ENCODE measurements around the gene SLC16A4. TPM values are rescaled to one million over a fixed set of nuclear protein-coding genes. Genes with fewer than 3 reads are reported as not detected.
"Not testable (repeated sequence)": the region's sequence is repeated elsewhere in the genome, so short reads cannot be mapped to it uniquely, and the experiment has no call there.

Gene SLC16A4
- total and polyA plus RNA-seq, 2 experiments from 2014 or later, result 0.94 to 1.6 TPM

- ATAC-seq, H3K9me3 Mint-ChIP-seq: not testable (repeated sequence)
These were observed 5.6 kb upstream of the SLC16A4 start for GRCh38 chr1:110396259-110396958.

GRCh38 chr1:110394493-110394820 is 3.6 kb upstream of the SLC16A4 start:
- ATAC-seq (no peak), DNase-seq (ENCODE audit: low spot score) (no peak)
- H3K36me3 Mint-ChIP-seq (ENCODE audit: low read depth), result peaks cover 33% of the 10 kb centered on the region
- no peak overlapping the region for H3K27ac ChIP-seq (ENCODE audit: low read depth)
- H3K4me2 ChIP-seq, result no peak overlapping the region
- no peak overlapping the region for H2AFZ ChIP-seq
- no peaks in the 10 kb centered on the region for H3F3A ChIP-seq (replicated peaks; ENCODE audit: low read depth)
- H3K27ac Mint-ChIP-seq, result no peak overlapping the region
- H3K4me3 Mint-ChIP-seq, result no peak overlapping the region
- no peak overlapping the region for H3K4me3 ChIP-seq
- H4K20me1 ChIP-seq (replicated peaks; ENCODE audit: insufficient read depth), result no peaks in the 10 kb centered on the region
- H3K9me2 ChIP-seq (ENCODE audit: insufficient read depth), result no peaks in the 10 kb centered on the region
- H3K4me1 Mint-ChIP-seq, result peaks cover 23% of the 10 kb centered on the region
- no peaks in the 10 kb centered on the region for H3K27me3 Mint-ChIP-seq (ENCODE audit: insufficient read depth, low read depth, poor library complexity)
- no peaks in the 10 kb centered on the region for H3K27me3 ChIP-seq (ENCODE audit: insufficient read depth)
- no peaks in the 10 kb centered on the region for H3K79me2 ChIP-seq (replicated peaks; ENCODE audit: insufficient read depth)
- H3K36me3 ChIP-seq (ENCODE audit: insufficient read depth), result no peaks in the 10 kb centered on the region
- H3K9me3 Mint-ChIP-seq, result peaks cover 8% of the 10 kb centered on the region; the same call in 2 of the 3 replicates
- H3K4me1 ChIP-seq (ENCODE audit: insufficient read depth), result peaks cover 20% of the 10 kb centered on the region
- TF ChIP-seq JUNB (IDR thresholded peaks at IDR 0.05; ENCODE audit: unreplicated experiment), result no peak
- no peak for TF ChIP-seq EZH2 (IDR thresholded peaks at IDR 0.05; ENCODE audit: low read depth, unreplicated experiment)
- TF ChIP-seq ZNF462 (CRISPR knock-in tag; IDR thresholded peaks at IDR 0.05), result no peak
- no peak for TF ChIP-seq ZNF331 (CRISPR knock-in tag; IDR thresholded peaks at IDR 0.05; ENCODE audit: low read depth)
- TF ChIP-seq POLR2AphosphoS5 (IDR thresholded peaks at IDR 0.05; ENCODE audit: low read depth), result no peak
- TF ChIP-seq NANOG (IDR thresholded peaks at IDR 0.05; ENCODE audit: borderline replicate concordance), result no peak
- TF ChIP-seq EZH2phosphoT487 (IDR thresholded peaks at IDR 0.05; ENCODE audit: unreplicated experiment), result no peak
- TF ChIP-seq ZNF114 (CRISPR knock-in tag; IDR thresholded peaks at IDR 0.05), result no peak
- TF ChIP-seq STAT1 (IDR thresholded peaks at IDR 0.05; ENCODE audit: unreplicated experiment), result no peak
- no peak for TF ChIP-seq REST (IDR thresholded peaks at IDR 0.05; ENCODE audit: unreplicated experiment)
- no peak for TF ChIP-seq CTCF (conservative IDR thresholded peaks at IDR 0.05; ENCODE audit: low read depth in 2 of 2)

More at GRCh38 chr1:110396259-110396958, 5.6 kb upstream of the SLC16A4 start:
- H3F3A ChIP-seq (replicated peaks; ENCODE audit: low read depth); H3K4me1 ChIP-seq (ENCODE audit: insufficient read depth); H3K9me2 ChIP-seq (ENCODE audit: insufficient read depth); H3K79me2 ChIP-seq (replicated peaks; ENCODE audit: insufficient read depth); H3K4me1 Mint-ChIP-seq; H3K27me3 Mint-ChIP-seq (ENCODE audit: insufficient read depth, low read depth, poor library complexity); H3K27ac Mint-ChIP-seq; DNase-seq (ENCODE audit: low spot score); H3K4me3 ChIP-seq; H4K20me1 ChIP-seq (replicated peaks; ENCODE audit: insufficient read depth); H3K4me2 ChIP-seq; H3K27ac ChIP-seq (ENCODE audit: low read depth); H2AFZ ChIP-seq; H3K27me3 ChIP-seq (ENCODE audit: insufficient read depth); H3K4me3 Mint-ChIP-seq: not testable (repeated sequence)
- peaks cover 50% of the 10 kb centered on the region for H3K36me3 Mint-ChIP-seq (ENCODE audit: low read depth)
- peaks cover 11% of the 10 kb centered on the region; the same call in 1 of the 2 replicates for H3K36me3 ChIP-seq (ENCODE audit: insufficient read depth)

Data from GM23338 (cell line).